ENCODE measurements around the gene FMNL2. TPM values are rescaled to one million over a fixed set of nuclear protein-coding genes. Genes with fewer than 3 reads are reported as not detected.

FMNL2 gene
- total and polyA plus RNA-seq, 2 experiments from 2014 or later: 5.1 to 11.7 TPM

GRCh38 chr2:152367547-152368390 is 32.8 kb downstream of the FMNL2 start:
- H3K4me1 ChIP-seq (ENCODE audit: low read depth): no peaks in the 10 kb centered on the region
- H3K36me3 ChIP-seq: no peaks in the 10 kb centered on the region
- H3K9me3 ChIP-seq (ENCODE audit: low read depth): no peaks in the 10 kb centered on the region
- no peak overlapping the region for H3K4me3 ChIP-seq
- no peak overlapping the region for H3K27ac ChIP-seq
- no peak for TF ChIP-seq CTCF (IDR thresholded peaks at IDR 0.05; ENCODE audit: low read depth, low read length)
- no peaks in the 10 kb centered on the region for H3K27me3 ChIP-seq
- peak in 1 of 2 donors; percentile 15 for DNase-seq (ENCODE audit: low read depth in 1 of 2, low spot score in 1 of 2)

- DNase-seq (ENCODE audit: low read depth in 1 of 2, low spot score in 1 of 2): peak in 1 of 2 donors; percentile 91
- H3K36me3 ChIP-seq: no peaks in the 10 kb centered on the region
- no peak overlapping the region for H3K4me3 ChIP-seq
- H3K27ac ChIP-seq: no peak overlapping the region
- no peak for TF ChIP-seq CTCF (IDR thresholded peaks at IDR 0.05; ENCODE audit: low read depth, low read length)
- no peaks in the 10 kb centered on the region for H3K27me3 ChIP-seq
- no peaks in the 10 kb centered on the region for H3K4me1 ChIP-seq (ENCODE audit: low read depth)
- H3K9me3 ChIP-seq (ENCODE audit: low read depth): no peaks in the 10 kb centered on the region
These were observed 34.3 kb downstream of the FMNL2 start for GRCh38 chr2:152369176-152369860.

GRCh38 chr2:152370783-152371182 is 35.8 kb downstream of the FMNL2 start:
- DNase-seq (ENCODE audit: low read depth in 1 of 2, low spot score in 1 of 2): no peak
- Histone ChIP-seq H3K9me3 (ENCODE audit: low read depth) (no peaks in the 10 kb centered on the region), H3K27ac (no peak overlapping the region), H3K27me3 (no peaks in the 10 kb centered on the region), H3K4me3 (no peak overlapping the region), H3K36me3 (no peaks in the 10 kb centered on the region), H3K4me1 (ENCODE audit: low read depth) (no peaks in the 10 kb centered on the region)
- TF ChIP-seq CTCF (IDR thresholded peaks at IDR 0.05; ENCODE audit: low read depth, low read length): no peak

- DNase-seq (ENCODE audit: low read depth in 1 of 2, low spot score in 1 of 2): no peak
- Histone ChIP-seq H3K9me3 (ENCODE audit: low read depth) (no peaks in the 10 kb centered on the region), H3K4me3 (no peak overlapping the region), H3K36me3 (no peaks in the 10 kb centered on the region), H3K27me3 (no peaks in the 10 kb centered on the region), H3K4me1 (ENCODE audit: low read depth) (no peaks in the 10 kb centered on the region), H3K27ac (no peak overlapping the region)
- no peak for TF ChIP-seq CTCF (IDR thresholded peaks at IDR 0.05; ENCODE audit: low read depth, low read length)
These were observed 37.5 kb downstream of the FMNL2 start for GRCh38 chr2:152372438-152372984.

- no peak overlapping the region for H3K4me3 ChIP-seq
- no peaks in the 10 kb centered on the region for H3K36me3 ChIP-seq
- H3K4me1 ChIP-seq (ENCODE audit: low read depth): no peaks in the 10 kb centered on the region
- no peak overlapping the region for H3K27ac ChIP-seq
- no peaks in the 10 kb centered on the region for H3K27me3 ChIP-seq
- DNase-seq (ENCODE audit: low read depth in 1 of 2, low spot score in 1 of 2): no peak
- TF ChIP-seq CTCF (IDR thresholded peaks at IDR 0.05; ENCODE audit: low read depth, low read length): no peak
- no peaks in the 10 kb centered on the region for H3K9me3 ChIP-seq (ENCODE audit: low read depth)
These were observed 40.2 kb downstream of the FMNL2 start for GRCh38 chr2:152375174-152375573.

All from cardiac muscle cell (in vitro differentiated cells and primary cell).